NCI-H774 (cell line): ENCODE measurements around the gene CYRIA.

ENCODE experiments used
- DNase-seq: peaks from one replicate; lab custom pipeline; 2025; lab: John Stamatoyannopoulos, UW

The CYRIA gene

DNA sequence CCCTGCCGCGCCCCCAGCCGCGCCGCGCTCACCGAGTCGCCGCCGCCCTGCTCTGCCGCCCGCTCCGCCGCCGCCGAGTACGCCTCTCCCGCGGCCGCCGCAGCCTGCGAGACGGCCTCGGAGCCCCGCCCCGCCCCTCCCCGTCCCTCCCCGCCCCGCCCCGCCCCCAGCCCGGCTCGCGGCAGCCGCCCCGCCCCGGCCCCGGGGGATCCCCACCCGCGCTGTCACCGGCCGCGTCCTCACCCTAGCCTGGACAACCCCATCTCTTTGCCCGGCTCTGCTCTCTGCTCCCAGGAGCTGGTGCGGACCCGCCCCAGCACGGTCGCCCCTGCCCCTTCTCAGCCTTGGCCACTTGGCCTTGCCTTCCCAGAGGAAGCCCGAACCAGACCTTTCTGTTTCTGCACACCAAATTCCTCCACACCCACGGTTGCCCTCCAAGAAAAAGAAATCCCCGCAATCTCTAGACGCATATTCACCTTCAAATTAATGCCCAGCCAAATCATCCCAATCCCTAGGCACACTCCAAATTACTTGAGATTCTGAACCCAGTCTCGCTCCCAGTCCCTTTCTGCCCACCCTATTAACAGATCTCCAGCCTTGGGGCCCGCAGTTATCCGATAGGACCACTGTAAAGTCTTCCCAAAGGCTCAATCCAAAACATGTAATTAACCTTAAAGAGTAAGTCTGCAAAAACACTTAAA is at the start of gene CYRIA:
Gene CYRIA (minus strand): TSS at position 87 of the 701 bp plus-strand sequence. CDS start 77,715 bp downstream, outside the sequence.
- peak; percentile 36 for DNase-seq

DNA sequence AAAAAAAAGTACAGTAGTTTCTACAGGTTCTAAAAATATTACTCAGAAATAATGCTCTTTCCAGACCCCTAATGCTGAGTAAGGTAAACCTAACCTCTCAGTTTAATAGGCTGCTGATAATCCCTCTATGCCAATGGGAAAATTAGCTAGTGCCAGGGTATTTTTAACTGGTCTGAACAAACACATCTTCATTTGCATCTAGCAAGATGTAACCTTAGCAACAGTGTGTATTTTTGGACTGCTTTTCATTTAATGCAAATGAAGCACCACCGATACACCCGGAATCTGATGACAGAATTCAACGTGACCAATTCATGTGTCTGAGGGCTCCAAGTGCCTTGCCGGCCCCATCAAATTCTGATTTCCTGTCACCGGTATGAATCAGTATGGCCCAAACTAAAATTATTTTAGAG is 47.4 kb upstream of the CYRIA start:
- DNase-seq, result peak; percentile 75

DNA sequence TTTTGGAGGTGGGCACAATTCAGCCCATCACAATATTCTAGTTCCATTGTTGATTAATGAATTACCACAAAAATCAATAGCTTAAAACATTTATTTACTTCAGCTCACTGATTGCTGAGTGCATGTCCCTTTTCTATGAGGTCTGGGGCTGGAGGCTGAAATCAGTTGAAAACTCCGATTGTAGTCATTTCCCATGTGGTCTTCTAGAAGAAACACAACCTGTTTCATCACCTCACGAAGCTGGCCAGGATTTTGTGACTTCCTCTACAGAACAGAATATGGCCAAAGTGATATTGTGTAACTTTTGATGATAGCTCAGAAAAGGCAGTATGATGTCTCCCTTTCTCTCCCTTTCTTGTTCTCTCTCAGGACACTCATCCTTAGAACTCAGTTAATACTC is 44.1 kb upstream of the CYRIA start:
- no peak for DNase-seq

DNA sequence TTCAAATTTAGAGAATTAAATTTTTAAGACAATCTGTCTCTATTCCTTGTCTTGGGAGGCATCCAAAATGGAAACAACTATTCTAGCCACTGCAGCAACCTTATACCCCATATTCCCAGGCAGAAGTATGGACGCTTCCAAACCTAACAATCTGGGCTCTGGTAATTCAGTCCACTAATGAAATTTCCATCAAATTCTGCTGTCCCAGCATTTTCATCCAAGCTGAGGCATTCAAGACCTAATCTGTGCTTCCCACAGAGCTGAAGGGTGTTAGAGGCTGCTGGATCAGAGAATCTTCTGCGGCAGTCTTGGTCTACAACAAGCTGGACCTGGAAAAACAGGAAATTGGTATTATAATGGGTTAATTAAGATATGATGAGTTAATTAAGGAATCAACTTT is 42.5 kb upstream of the CYRIA start:
- no peak for DNase-seq

DNA sequence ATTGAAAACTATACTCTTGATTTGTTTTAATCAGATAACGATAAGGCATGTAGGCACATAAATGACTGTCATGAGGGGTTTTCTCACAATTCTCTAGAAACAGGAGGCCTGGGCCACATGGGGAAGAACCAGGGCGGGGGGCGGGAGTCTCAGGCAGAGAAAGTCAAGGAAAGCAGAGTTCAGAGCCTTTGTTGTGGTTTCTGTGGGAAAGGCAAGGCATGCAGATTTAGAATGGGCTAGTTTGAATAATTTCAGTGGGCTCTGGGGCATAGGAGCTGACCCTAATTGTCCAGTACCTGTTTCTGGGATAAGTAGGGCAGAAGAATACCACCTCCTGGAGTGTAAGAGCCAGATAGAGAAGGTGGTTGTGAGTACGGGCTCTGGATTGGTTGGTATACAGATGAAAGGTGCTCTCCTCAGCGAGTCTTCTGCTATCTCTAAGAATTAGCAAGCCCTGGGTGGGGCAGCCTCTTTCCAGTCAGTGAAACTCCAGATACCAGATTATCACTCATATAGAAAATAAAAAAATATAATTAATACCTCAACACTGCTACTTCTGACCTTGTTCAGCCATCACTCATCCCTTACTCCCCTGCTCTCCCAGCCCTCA is 41.5 kb upstream of the CYRIA start:
- no peak for DNase-seq

DNA sequence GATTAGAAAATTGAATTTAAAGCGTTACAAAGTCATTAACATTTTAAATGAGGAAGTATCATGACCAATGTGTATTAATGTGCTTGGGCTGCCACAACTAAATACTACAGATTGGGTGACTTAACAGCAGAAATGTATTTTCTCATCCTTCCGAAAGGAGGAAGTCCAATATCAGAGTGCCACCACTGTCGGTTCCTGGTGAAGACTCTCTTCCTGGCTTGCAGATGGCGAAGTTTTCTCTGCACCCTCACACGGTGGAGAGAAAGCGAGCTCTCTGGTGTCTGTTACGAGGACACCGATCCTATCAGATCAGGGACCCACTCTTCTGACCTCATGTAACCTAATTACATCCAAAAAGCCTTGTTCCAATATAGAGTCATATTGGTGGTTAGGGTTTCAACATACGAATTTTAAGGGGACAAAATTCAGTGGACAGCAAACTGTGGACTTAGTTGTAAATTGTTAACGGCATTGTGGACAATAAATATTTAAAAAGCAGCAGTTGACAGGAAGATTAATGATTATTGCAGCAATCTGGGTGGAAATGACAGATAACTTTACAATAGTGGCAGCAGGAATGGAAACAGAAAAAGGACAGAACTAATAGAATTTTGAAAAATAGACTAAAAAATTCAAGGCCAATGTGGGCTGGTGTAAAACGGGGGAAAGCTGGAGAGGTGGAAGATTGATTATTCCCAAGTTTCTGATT is 35.1 kb upstream of the CYRIA start:
- DNase-seq, result no peak

DNA sequence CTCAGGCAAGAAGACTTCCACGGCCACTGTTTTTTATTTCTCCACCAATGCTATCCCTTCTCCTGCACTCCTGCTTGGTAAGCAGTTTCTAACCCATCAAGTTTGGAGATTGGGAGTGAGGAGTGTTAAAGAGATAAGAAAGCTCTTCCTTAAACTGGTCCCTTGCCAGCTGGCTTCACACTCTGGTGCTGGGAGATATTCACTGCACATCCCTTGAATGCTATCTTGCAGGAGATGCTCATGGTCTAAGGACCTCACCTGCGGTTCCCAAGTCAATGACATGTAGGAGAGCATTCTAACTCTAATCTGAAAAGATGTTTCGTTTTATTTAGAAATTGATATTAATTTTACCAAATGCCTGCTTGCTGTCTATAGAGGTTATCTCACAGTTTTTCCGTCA is 28.2 kb upstream of the CYRIA start:
- no peak for DNase-seq

DNA sequence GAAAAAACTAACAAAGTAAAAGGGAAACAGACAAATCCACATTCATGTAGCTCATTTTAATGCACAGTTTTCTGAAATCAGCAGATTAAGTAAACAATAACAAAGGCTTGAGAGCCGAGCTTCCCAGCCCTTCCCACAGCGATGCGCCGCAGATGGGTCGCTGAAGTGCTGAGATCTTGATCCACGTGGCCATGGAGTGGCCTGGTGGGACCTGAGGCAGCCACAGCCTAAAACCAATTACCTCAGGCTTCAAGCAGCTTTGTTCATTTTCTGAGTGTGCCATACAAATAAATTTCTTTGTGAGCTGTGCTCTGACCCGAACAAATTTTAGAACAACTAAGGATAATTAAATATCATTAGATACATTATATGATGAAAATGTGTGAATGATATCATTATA is 25.6 kb upstream of the CYRIA start:
- no peak for DNase-seq

DNA sequence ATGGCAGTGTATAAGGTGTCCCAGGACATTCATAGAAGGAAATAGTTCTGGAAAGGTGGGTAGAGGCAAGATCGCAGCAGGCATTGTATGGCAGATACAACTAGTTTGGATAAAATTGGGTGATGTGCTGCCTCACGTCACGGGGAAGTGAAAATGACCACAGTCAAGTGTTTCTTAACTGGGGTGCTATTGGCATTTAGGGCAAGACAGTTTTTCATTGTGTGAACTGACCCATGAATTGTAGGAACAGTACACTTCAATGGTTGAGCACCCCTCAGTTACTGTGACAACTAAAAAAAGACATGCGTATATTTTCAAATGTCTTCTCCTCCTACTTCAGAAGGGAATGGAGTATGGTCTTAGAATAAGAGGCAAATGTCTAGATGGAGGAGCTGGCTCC is 22.3 kb upstream of the CYRIA start:
- no peak for DNase-seq

DNA sequence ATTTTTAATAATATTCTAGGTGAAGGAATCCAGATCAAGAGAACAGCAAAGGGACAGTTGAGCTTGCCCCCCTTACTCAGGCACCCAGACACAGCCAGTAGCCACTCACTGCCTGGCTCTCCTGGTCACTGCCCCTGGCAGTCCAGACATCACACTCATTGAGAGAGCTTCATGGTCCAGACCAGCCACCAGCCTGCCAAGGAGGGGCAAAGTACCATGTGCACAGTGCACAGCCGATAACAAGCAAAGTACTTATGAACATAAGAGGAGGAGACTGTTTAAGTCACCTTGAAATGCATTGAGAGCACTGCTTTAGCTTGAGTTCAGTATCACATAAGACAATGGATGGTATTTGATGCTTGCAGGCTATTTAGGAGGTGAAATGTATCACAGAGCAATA is 21.6 kb upstream of the CYRIA start:
- no peak for DNase-seq

DNA sequence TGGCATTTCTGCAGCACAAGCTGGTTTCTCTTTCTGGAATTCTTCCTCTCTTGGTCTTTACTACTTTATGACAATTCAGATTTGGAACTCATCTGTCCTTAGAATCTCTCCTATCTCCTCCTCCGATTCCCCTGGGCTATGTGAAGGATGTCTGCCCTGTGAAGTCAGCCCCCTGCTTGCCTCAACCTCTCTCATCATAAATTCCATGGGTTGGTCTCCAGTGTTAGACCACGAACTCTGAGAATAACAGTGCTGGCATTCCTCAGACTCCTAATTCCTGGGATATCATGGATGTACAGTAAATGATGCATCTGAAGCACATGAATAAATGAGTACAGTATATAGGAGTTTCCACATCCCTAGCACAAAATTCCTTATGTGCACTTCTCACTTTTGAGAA is 21.0 kb upstream of the CYRIA start:
- DNase-seq, result no peak

DNA sequence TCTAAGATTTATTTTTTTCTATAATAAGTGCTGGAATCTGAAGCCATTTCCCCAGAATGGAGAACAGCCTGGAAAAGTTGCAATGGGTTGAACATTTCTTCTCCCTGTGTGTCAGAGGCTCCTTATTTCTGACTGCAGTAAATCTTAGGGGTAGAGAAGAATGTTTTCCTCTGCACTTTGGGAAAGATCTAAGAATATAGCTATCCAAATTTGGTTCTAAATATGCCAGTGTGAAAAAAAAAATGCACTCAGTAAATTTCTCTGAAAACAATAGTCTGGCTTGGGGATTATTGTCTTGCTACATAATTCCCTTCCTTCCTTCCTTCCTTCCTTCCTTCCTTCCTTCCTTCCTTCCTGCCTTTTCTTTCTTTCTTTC is 19.7 kb upstream of the CYRIA start:
- no peak for DNase-seq

DNA sequence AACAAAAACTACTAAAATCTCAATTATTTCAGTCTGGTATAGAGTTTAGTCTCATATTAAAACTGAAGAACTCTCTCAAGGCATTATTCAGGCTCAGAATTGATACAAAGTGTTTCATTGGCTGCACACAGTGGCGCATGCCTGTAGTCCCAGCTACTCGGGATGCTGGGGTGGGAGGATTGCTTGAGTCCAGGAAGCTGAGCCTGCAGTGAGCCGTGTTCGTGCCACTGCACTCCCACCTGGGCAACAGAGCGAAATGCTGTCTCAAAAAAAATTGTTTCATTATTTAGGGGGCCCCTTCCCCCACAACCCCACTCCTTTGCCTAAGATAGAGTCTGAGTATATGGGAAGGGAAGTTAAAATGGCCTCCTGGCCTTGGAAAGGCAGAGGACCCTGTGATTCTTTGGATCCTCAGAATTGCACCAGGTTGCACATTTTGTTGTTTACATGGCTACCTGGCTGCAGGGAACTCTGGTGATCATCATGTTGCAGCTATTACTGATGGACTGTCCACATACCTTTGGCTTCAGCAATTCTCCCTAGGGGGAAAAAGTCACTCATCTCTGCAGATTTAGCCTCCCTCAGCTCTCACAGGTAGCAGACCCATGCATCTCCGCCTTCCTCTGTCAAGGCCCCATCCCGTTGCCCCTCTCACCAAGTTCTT is 19.2 kb upstream of the CYRIA start:
- DNase-seq, result no peak

DNA sequence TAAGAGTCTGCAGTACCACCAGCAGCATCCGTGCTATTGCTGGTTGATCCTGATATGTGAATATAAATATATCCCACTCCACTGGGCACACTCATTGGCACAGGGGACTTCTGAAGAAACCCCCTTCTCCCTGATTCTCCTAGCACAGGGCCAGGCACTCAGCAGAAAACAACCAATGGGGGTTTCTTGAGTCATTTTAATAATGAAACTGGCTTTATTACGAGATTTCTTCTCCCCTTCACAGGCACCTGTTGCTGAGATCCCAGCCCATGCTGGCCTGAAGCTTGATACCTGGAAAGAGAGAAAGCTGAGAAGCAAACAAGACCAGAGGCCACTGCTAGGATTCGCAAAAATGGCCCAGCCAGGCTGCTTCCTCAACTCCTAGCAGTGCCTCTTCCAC is 17.9 kb upstream of the CYRIA start:
- no peak for DNase-seq

DNA sequence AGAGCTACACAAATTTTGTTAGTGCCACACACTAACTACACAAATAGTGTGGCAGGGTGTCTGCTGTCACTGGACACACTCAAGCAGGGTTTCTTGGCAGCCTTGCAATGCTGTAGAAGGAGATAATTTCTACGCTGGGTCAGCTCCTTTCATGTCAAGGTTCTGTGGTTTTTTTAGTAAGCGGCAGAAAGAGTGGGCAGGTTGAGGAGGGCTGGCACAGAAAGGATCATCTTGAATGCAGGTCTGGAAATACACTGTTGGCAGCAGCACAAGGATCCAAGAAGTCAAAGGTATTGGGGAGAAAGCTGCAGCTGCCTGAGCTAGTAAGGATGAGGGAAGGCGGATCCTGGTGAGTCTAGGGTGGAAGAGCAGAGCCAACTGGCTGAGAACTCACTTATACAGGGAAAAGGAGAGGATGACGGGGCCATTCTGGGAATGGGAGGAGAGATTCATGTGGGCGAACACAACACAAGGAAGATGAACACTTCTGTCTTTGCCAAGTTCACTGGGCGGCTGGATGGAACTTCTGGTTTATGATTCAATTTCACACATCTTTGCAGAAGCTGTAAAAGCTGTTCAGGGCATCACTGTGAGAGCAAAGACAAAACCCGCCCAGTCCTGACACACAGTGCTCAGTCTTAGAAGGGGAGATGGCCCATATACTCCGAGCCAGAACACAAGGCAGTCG is 16.9 kb upstream of the CYRIA start:
- no peak for DNase-seq

DNA sequence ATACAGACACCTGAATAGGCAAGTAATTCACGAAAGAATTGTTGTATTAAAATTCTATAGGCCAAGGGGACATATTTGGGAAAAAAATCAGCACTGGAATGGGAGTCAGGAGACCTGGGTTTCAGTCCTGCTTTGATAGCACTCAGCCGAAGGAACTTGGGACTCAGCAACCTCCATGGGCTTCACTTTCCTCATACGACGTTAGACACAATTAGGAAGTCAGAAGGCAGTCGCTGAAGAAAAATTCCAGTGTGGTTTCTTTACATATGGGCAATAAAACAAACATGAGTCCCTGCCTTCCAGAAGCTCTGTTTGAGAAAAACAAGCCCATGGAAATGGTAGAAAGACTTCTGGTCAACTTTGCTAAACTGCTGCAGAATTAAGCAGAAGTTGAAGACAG is 15.1 kb upstream of the CYRIA start:
- DNase-seq, result no peak

DNA sequence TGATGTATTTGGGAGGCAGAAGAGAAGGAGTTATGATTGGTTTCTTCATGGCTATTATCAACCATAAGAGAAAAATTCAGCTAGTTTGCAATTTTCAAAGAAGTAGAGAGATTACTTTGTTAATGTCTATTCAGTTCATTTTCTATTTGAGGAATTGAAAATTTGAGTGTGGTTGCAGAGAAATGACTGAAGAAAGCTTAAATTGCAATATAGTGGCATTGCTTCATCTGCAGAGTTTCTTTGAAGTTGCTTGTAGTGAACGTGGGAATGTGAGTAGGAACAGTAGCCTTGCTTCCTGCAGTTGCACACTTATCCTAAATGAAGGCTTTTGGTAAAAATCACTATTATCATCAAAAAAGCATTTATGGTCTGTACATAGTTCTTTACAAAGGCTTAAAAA is 14.7 kb upstream of the CYRIA start:
- DNase-seq, result no peak

DNA sequence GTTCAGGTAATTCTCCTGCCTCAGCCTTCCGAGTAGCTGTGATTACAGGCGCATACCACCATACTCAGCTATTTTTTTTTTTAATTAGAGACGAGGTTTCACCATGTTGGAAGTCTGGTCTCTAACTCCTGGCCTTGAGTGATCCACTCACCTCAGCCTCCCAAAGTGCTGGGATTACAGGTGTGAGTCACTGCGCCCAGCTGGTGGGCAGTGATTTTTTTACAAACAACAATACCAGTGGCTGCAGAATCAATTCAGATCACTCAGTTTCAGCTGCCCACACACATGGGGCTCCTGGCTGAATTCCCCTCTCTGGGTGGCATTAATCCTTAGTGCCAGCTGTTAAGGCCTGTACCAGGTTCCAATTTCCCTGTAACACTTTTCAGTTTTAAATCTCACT is 13.3 kb upstream of the CYRIA start:
- DNase-seq, result no peak

DNA sequence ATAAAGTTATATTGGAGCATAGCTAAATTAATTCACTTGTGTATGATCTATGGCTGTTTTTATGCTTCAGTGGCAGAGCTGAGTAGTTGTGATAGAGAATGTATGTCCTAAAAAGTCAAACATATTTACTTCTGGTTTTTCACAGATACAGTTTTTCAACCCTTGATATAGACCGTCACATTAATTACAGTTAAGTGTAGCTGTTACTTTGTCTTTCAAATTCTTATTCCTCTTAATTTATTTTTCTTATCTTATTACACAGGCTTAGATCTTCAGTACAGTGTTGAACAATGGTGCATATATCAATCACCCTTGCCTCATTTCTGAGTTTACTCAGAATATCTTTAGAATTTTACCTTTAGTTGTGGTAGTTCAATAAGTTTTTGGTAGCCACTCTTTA is 12.2 kb upstream of the CYRIA start:
- DNase-seq, result no peak

DNA sequence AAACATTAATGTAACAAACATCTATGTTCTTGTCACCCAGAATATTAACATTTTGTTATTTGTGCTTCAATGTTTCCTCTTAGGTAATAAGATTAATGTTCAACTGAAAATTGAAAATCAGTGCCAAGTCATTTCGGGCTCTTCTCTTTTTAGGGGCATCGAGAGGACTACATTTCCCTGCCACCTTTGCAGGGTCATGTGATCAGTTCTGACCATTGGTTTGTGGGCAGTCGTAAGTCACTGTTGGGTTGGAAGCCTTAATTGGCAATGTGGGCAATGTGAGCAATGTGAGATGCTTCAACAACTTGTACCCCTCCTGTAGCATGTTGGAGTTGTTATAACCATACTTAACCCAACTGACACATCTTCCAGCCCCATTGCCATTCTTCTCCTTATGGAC is 10.1 kb upstream of the CYRIA start:
- no peak for DNase-seq

DNA sequence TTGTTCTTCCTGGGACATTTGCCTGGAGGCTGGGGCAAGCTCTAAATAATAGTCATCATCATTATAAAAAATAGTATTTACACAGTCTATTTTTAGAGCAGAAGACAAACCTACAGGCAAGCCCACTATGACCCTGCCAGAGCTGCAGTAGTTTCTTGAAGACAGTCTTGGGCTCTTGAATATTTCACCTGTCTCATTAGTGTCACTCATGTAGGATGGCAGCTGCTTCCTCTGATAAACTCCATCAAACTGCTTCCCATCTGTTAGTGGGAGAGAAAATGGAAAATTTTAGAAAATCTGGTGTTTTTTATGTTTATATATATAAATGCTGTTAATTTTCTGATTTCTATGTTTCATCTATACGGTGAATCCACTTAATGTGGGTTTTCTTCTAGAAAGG is 8.5 kb upstream of the CYRIA start:
- DNase-seq, result no peak

DNA sequence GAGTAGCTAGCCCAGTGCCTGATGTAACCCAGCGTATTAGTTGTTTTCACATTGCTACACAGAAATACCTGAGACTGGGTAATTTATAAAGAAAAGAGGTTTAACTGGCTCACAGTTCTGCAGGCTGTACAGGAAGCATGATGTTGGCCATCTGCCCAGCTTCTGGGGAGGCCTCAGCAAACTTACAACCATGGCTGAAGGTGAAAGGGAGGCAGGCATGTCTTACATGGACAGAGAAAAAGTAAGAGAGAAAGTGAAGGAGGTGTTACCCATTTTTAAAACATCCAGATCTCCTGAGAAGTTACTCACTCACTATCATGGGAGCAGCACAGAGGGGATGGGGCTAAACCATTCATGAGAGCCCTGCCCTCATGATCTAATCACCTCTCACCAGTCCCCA is 6.1 kb upstream of the CYRIA start:
- no peak for DNase-seq
